ENCODE measurements around the gene CGA.

GRCh38 chr6:87045521-87046075 lies 49.3 kb downstream of the CGA start:
- TF ChIP-seq CTCF (IDR thresholded peaks at IDR 0.05), result no peak
- TF ChIP-seq POLR2A (IDR thresholded peaks at IDR 0.05), result no peak

All from testis (tissue), 2 donors.